ENCODE measurements around the gene ZNF136.

ZNF136 gene

DNA sequence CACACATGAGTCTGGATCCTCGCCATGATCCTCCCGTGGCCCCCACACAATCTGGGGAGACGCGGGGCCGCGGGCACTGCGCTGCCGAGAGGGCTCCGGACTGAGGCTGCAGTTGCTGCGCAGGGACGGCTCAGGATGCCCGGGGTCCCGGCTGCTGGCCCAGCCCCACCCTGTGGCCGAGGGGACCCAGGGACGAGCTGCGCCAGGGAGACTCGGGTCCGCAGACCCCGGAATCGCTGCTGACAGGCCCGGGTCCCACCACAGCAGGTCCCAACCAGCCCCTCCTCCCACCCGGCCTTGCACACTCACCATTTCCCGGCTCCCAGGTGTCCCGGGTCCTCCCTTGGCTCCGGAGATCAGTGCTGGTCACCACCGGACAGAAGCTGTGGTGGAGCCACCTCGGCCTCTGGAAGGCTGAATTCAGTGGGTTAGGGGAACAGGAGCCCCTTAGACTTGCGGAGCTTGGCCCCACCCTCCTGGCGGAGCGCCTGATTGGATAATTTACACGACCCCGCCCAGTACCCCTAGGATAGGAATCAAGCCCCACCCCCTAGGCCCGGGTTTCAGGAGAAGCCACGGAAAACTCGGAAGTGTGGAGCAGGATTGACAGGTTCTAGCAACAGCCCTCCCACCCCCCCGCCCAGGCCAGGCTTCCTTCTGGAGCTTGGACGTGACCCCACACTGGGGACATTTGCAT lies 74.4 kb downstream of the ZNF136 start (continued):
- TF ChIP-seq ZNF777 (tag by site-specific recombination; IDR thresholded peaks at IDR 0.05; ENCODE audit: borderline replicate concordance) (no peak), ZNF792 (tag by site-specific recombination; IDR thresholded peaks at IDR 0.05) (no peak)

Measured in HEK293 (cell line).